HCT116 (cell line): Measurements from ENCODE around the gene SMG9. TPM values are rescaled to one million over a fixed set of nuclear protein-coding genes. Genes with fewer than 3 reads are reported as not detected.

Experiments used
- ATAC-seq: fragments of 200-7000 bp; cut with Tn5 transposase; 2 replicates; pipeline ENCODE4 v1.9.1; 2020; ENCODE audit warnings: mild to moderate bottlenecking, moderate library complexity
- BruUV-seq: library from RNA; stranded (reverse); fragments of 400-500 nt; replicated peaks from 2 replicates; lab custom pipeline; 2021; lab: Mats Ljungman, UMichigan
- CTCF ChIA-PET: fragments of 300-600 bp; sonication (Branson Sonifier 250); formaldehyde crosslinking; loops from one replicate; lab custom pipeline; 2021; ENCODE audit warnings: antibody characterized with exemption; lab: Charles Lee
- POLR2A ChIA-PET: fragments of 300-600, 350-600 bp; sonication (Branson Sonifier 250); formaldehyde crosslinking; loops from one replicate; lab custom pipeline; 2021; ENCODE audit warnings: antibody characterized with exemption; lab: Charles Lee
- RAD21 ChIA-PET, 2 experiments: fragments of 300-600 bp; sonication (Branson Sonifier 250); formaldehyde crosslinking; loops; one replicate each; lab custom pipeline; 2023; ENCODE audit warnings: low total read pairs in 2 of 2; ENCODE audit not compliant: uncharacterized antibody in 2 of 2, unreplicated experiment in 2 of 2, low non-redundant PET in 1 of 2; lab: Charles Lee
- DNase-seq: peaks from one replicate; pipeline ENCODE4 v3.0.0-alpha.2; 2010; ENCODE audit warnings: low read depth, low spot score
- H2AFZ ChIP-seq: fragments of 200-600 bp; shearing (Covaris generic), sonication (generic); 2 replicates; pipeline ENCODE4 v1.6.1; 2017; ENCODE audit warnings: low read depth, mixed run types, mixed read lengths, antibody characterized with exemption, low read length; ENCODE audit not compliant: poor library complexity, severe bottlenecking
- H3K27ac ChIP-seq: 2 replicates; pipeline ENCODE4 v1.5.1; 2012; ENCODE audit warnings: low read depth, low read length
- H3K27me3 ChIP-seq: fragments of 200-600 bp; sonication (generic); 2 replicates; pipeline ENCODE4 v1.6.1; 2016; ENCODE audit warnings: mixed run types, low read length, mixed read lengths; ENCODE audit not compliant: insufficient read depth
- H3K36me3 ChIP-seq, 2 experiments: fragments of 200-500 bp in 1 of 2; fragments of 200-600 bp in 1 of 2; sonication (Bioruptor generic) in 1 of 2; sonication (generic) in 1 of 2; 2 replicates each; pipeline versions ENCODE4 v1.5.1 to v1.6.1; 2014 to 2016; ENCODE audit warnings: low read length in 2 of 2, inconsistent platforms in 1 of 2, mixed read lengths in 1 of 2, mixed run types in 1 of 2; ENCODE audit not compliant: insufficient read depth in 2 of 2, control insufficient read depth in 1 of 2
- H3K4me1 ChIP-seq, 2 experiments: fragments of 200-600 bp in 1 of 2; sonication (generic) in 1 of 2; 2 replicates each; pipeline versions ENCODE4 v1.5.1 to v1.6.1; 2012 to 2017; ENCODE audit warnings: low read length in 2 of 2, inconsistent platforms in 1 of 2, mild to moderate bottlenecking in 1 of 2, mixed read lengths in 1 of 2, mixed run types in 1 of 2, moderate library complexity in 1 of 2; ENCODE audit not compliant: insufficient read depth in 2 of 2, control insufficient read depth in 1 of 2
- H3K4me2 ChIP-seq: fragments of 200-600 bp; sonication (generic); 2 replicates; pipeline ENCODE4 v1.6.1; 2017; ENCODE audit warnings: mixed run types, low read length, mixed read lengths
- H3K4me3 ChIP-seq, 2 experiments: fragments of 200-600 bp in 1 of 2; sonication (generic) in 1 of 2; replicated peaks in 1 of 2; 2 replicates each; pipeline ENCODE4 v1.5.1; 2011 to 2016; ENCODE audit warnings: low read length in 2 of 2, control low read depth in 1 of 2, low read depth in 1 of 2, mild to moderate bottlenecking in 1 of 2, mixed read lengths in 1 of 2, mixed run types in 1 of 2
- H3K79me2 ChIP-seq: fragments of 200-600 bp; sonication (generic); 2 replicates; pipeline ENCODE4 v1.6.1; 2017; ENCODE audit warnings: mild to moderate bottlenecking, mixed run types, low read length, moderate library complexity, mixed read lengths; ENCODE audit not compliant: insufficient read depth
- H3K9ac ChIP-seq: fragments of 200-600 bp; sonication (generic); 2 replicates; pipeline ENCODE4 v1.6.1; 2016; ENCODE audit warnings: low read length, mixed read lengths
- H3K9me2 ChIP-seq: fragments of 200-600 bp; sonication (generic), shearing (Covaris generic); 2 replicates; pipeline ENCODE4 v1.6.1; 2017; ENCODE audit warnings: mixed run types, mild to moderate bottlenecking, moderate library complexity; ENCODE audit not compliant: insufficient read depth
- H3K9me3 ChIP-seq, 2 experiments: fragments of 200-500 bp in 1 of 2; fragments of 200-600 bp in 1 of 2; sonication (Bioruptor generic) in 1 of 2; sonication (generic) in 1 of 2; 2 replicates each; pipeline ENCODE4 v1.6.1; 2014 to 2017; ENCODE audit warnings: low read length in 2 of 2, mixed read lengths in 2 of 2, inconsistent platforms in 1 of 2, low read depth in 1 of 2, mild to moderate bottlenecking in 1 of 2, mixed run types in 1 of 2, moderate library complexity in 1 of 2; ENCODE audit not compliant: control insufficient read depth in 1 of 2, insufficient read depth in 1 of 2
- H4K20me1 ChIP-seq: fragments of 200-600 bp; sonication (generic), shearing (Covaris generic); 2 replicates; pipeline ENCODE4 v1.6.1; 2017; ENCODE audit warnings: mixed run types, mild to moderate bottlenecking, moderate library complexity; ENCODE audit not compliant: insufficient read depth
- CBX3 ChIP-seq: IDR thresholded peaks from 2 replicates; pipeline ENCODE4 v1.6.1; 2012; ENCODE audit warnings: low read depth
- CEBPB ChIP-seq: IDR thresholded peaks from 2 replicates; pipeline ENCODE4 v1.6.1; 2012; ENCODE audit warnings: low read depth
- EGR1 ChIP-seq: IDR thresholded peaks from 2 replicates; pipeline ENCODE4 v1.6.1; 2012; ENCODE audit warnings: low read depth
- ELF1 ChIP-seq: IDR thresholded peaks from 2 replicates; pipeline ENCODE4 v1.6.1; 2012; ENCODE audit warnings: low read depth, borderline replicate concordance
- EZH2phosphoT487 ChIP-seq: fragments of 200-600 bp; IDR thresholded peaks from 2 replicates; pipeline ENCODE4 v1.6.1; 2018; ENCODE audit warnings: antibody characterized with exemption, borderline replicate concordance
- FOSL1 ChIP-seq: IDR thresholded peaks from 2 replicates; pipeline ENCODE4 v1.6.1; 2012; ENCODE audit warnings: low read depth
- JUND ChIP-seq: IDR thresholded peaks from 2 replicates; pipeline ENCODE4 v1.6.1; 2012
- POLR2A ChIP-seq: IDR thresholded peaks from 2 replicates; pipeline ENCODE4 v1.7.0; 2011; ENCODE audit warnings: borderline replicate concordance; ENCODE audit not compliant: insufficient read depth, insufficient read length; ENCODE audit errors: extremely low read depth
- POLR2AphosphoS5 ChIP-seq: IDR thresholded peaks from 2 replicates; pipeline ENCODE4 v1.6.1; 2011; ENCODE audit warnings: mild to moderate bottlenecking, low read depth, low read length, moderate library complexity
- SIN3A ChIP-seq: IDR thresholded peaks from 2 replicates; pipeline ENCODE4 v1.6.1; 2012; ENCODE audit warnings: low read depth
- YY1 ChIP-seq: IDR thresholded peaks from 2 replicates; pipeline ENCODE4 v1.6.1; 2011; ENCODE audit warnings: low read length, low read depth, moderate library complexity, mild to moderate bottlenecking; ENCODE audit not compliant: insufficient replicate concordance; ENCODE audit errors: extremely low read depth
- ZFX ChIP-seq: fragments of 450-650 bp; IDR thresholded peaks from 2 replicates; pipeline ENCODE4 v1.6.1; 2017
- ZNF274 ChIP-seq: fragments of 200-500 bp; sonication (Bioruptor generic); IDR thresholded peaks from 2 replicates; pipeline ENCODE4 v1.6.1; 2014; ENCODE audit warnings: mild to moderate bottlenecking, low read depth, low read length, inconsistent platforms
- intact Hi-C: fragments of 100-400 bp; cut with micrococcal nuclease; formaldehyde crosslinking; loops from 2 replicates; pipeline ENCODE4 v1.10.0; 2022
- total RNA-seq: library from RNA; stranded (reverse); gene quantifications from one replicate; pipeline ENCODE4 v1.2.1, GENCODE V29; 2021; ENCODE audit not compliant: unreplicated experiment
- TF ChIP-seq, protein P1 (sequence below): IDR thresholded peaks from 2 replicates; pipeline ENCODE4 v1.6.1; 2012
- TF ChIP-seq, protein P2 (sequence below): IDR thresholded peaks from 2 replicates; pipeline ENCODE4 v1.6.1; 2011; ENCODE audit warnings: mild to moderate bottlenecking, low read length, moderate library complexity; ENCODE audit not compliant: insufficient replicate concordance; ENCODE audit errors: extremely low read depth

Gene SMG9
- total RNA-seq, 1 experiment from 2014 or later, result 80.2 TPM

DNA sequence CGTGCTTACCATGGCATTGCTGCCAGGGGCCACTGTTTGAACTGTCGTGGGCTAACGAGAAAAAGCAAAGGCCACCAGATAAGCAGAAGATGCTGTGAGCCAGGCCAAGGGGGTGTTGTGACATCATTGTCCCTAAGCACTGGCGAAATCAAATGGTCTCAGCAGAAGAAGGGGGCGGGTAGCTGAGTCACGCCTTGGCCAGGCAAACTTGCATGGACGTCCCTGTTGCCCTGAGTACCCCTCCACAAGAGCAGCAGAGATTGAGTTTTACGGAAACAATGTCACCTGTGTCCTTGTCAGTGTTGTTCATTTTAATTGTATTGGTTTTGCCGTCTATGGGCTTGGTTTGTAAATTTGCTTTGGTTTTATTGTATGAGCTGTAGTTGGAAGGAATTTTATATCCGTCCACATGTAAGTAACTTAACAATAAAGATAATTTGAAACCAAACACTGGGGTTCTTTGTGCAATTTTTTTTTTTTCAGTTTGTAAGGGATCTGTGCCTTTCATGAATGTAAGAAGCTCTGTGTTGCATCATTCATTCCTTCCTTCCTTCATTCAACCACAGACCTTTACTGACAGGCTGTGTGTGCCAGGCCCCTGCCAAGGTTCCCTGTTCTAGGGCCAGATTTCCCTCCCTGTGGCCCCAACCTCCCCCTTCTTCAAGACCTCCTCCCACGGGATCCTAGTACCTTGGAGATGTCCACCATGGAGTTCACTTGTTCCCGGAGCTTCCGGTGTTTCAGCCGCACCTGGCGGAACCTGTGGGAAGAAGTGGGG is 13.7 kb upstream of the SMG9 start:
- BruUV-seq, result no TSS peak
- Histone ChIP-seq H3K9me3 (no peaks in the 10 kb centered on the region), H2AFZ (no peak overlapping the region), H3K9me2 (no peaks in the 10 kb centered on the region), H3K4me1 (peaks cover 36 to 52% of the 10 kb centered on the region in 2 experiments), H3K9ac (no peak overlapping the region), H3K4me3 (no peak overlapping the region), H3K27ac (no peak overlapping the region)
- intact Hi-C loops, result no loop called here
- POLR2A ChIA-PET, result interaction anchor here (1.1 kb wide), 1 partner anchor 100 kb away, joined by 3 read pairs; no protein-coding TSS in a partner anchor
- TF ChIP-seq ELF1 (no peak), ZFX (no peak), EZH2phosphoT487 (no peak), ZNF274 (no peak), POLR2AphosphoS5 (no peak), CEBPB (no peak), JUND (no peak), CBX3 (no peak), YY1 (no peak), POLR2A (no peak), EGR1 (no peak), SIN3A (no peak), FOSL1 (no peak)
- TF ChIP-seq, protein P1, sequence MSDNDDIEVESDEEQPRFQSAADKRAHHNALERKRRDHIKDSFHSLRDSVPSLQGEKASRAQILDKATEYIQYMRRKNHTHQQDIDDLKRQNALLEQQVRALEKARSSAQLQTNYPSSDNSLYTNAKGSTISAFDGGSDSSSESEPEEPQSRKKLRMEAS, result no peak
- TF ChIP-seq, protein P2, sequence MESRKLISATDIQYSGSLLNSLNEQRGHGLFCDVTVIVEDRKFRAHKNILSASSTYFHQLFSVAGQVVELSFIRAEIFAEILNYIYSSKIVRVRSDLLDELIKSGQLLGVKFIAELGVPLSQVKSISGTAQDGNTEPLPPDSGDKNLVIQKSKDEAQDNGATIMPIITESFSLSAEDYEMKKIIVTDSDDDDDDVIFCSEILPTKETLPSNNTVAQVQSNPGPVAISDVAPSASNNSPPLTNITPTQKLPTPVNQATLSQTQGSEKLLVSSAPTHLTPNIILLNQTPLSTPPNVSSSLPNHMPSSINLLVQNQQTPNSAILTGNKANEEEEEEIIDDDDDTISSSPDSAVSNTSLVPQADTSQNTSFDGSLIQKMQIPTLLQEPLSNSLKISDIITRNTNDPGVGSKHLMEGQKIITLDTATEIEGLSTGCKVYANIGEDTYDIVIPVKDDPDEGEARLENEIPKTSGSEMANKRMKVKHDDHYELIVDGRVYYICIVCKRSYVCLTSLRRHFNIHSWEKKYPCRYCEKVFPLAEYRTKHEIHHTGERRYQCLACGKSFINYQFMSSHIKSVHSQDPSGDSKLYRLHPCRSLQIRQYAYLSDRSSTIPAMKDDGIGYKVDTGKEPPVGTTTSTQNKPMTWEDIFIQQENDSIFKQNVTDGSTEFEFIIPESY, result no peak
- TF ChIP-seq, all 23 proteins: peak for 0
- Histone ChIP-seq H4K20me1 (no peaks in the 10 kb centered on the region), H3K36me3 (peaks cover 33 to 62% of the 10 kb centered on the region in 2 experiments), H3K4me2 (no peak overlapping the region), H3K27me3 (no peaks in the 10 kb centered on the region), H3K79me2 (peaks cover 17% of the 10 kb centered on the region; the same call in 1 of the 2 replicates)
- ChIA-PET RAD21 (interaction anchor here in 1 of 2 experiments (0.6 kb wide), 1 partner anchor 244 kb away, joined by 3 read pairs; no protein-coding TSS in a partner anchor), CTCF (interaction anchor here (1.1 to 4.5 kb wide), 4 partner anchors 12 to 22 kb away, joined by 5 to 46 read pairs (median 8); partner anchors contain the start of genes KCNN4 and SMG9)
- ATAC-seq, result no peak
- DNase-seq, result no peak
